ENCODE measurements around the gene METTL24. TPM values are rescaled to one million over a fixed set of nuclear protein-coding genes. Genes with fewer than 3 reads are reported as not detected.

METTL24 gene
- total and polyA plus RNA-seq, 2 of the 13 experiments (the other 11 are each of a cell fraction or from before 2014, with no cell fraction given) = not detected

GRCh38 chr6:110378552-110378951, 20.4 kb upstream of the METTL24 start (continued):
- no peak for TF ChIP-seq ZBTB40 (IDR thresholded peaks at IDR 0.05)
- TF ChIP-seq ZBTB40 (CRISPR knock-in tag; IDR thresholded peaks at IDR 0.05) = peak; percentile 30; the same call in 1 of the 2 replicates
- TF ChIP-seq, protein P1, sequence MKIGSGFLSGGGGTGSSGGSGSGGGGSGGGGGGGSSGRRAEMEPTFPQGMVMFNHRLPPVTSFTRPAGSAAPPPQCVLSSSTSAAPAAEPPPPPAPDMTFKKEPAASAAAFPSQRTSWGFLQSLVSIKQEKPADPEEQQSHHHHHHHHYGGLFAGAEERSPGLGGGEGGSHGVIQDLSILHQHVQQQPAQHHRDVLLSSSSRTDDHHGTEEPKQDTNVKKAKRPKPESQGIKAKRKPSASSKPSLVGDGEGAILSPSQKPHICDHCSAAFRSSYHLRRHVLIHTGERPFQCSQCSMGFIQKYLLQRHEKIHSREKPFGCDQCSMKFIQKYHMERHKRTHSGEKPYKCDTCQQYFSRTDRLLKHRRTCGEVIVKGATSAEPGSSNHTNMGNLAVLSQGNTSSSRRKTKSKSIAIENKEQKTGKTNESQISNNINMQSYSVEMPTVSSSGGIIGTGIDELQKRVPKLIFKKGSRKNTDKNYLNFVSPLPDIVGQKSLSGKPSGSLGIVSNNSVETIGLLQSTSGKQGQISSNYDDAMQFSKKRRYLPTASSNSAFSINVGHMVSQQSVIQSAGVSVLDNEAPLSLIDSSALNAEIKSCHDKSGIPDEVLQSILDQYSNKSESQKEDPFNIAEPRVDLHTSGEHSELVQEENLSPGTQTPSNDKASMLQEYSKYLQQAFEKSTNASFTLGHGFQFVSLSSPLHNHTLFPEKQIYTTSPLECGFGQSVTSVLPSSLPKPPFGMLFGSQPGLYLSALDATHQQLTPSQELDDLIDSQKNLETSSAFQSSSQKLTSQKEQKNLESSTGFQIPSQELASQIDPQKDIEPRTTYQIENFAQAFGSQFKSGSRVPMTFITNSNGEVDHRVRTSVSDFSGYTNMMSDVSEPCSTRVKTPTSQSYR (CRISPR knock-in tag; IDR thresholded peaks at IDR 0.05; ENCODE audit: borderline replicate concordance) = peak; percentile 44; the same call in 1 of the 2 replicates
- no peak for TF ChIP-seq ZNF280D (CRISPR knock-in tag; IDR thresholded peaks at IDR 0.05)
- no peak for TF ChIP-seq ZNF577 (CRISPR knock-in tag; IDR thresholded peaks at IDR 0.05; ENCODE audit: borderline replicate concordance, low read depth)
- peak; percentile 35; the same call in 1 of the 2 replicates for TF ChIP-seq RAD21 (CRISPR knock-in tag; IDR thresholded peaks at IDR 0.05)
- TF ChIP-seq, protein P2, sequence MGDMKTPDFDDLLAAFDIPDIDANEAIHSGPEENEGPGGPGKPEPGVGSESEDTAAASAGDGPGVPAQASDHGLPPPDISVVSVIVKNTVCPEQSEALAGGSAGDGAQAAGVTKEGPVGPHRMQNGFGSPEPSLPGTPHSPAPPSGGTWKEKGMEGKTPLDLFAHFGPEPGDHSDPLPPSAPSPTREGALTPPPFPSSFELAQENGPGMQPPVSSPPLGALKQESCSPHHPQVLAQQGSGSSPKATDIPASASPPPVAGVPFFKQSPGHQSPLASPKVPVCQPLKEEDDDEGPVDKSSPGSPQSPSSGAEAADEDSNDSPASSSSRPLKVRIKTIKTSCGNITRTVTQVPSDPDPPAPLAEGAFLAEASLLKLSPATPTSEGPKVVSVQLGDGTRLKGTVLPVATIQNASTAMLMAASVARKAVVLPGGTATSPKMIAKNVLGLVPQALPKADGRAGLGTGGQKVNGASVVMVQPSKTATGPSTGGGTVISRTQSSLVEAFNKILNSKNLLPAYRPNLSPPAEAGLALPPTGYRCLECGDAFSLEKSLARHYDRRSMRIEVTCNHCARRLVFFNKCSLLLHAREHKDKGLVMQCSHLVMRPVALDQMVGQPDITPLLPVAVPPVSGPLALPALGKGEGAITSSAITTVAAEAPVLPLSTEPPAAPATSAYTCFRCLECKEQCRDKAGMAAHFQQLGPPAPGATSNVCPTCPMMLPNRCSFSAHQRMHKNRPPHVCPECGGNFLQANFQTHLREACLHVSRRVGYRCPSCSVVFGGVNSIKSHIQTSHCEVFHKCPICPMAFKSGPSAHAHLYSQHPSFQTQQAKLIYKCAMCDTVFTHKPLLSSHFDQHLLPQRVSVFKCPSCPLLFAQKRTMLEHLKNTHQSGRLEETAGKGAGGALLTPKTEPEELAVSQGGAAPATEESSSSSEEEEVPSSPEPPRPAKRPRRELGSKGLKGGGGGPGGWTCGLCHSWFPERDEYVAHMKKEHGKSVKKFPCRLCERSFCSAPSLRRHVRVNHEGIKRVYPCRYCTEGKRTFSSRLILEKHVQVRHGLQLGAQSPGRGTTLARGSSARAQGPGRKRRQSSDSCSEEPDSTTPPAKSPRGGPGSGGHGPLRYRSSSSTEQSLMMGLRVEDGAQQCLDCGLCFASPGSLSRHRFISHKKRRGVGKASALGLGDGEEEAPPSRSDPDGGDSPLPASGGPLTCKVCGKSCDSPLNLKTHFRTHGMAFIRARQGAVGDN (CRISPR knock-in tag; IDR thresholded peaks at IDR 0.05) = peak; percentile 49
- TF ChIP-seq HNF4A (CRISPR knock-in tag; IDR thresholded peaks at IDR 0.05) = peak; percentile 56
- 0 out of 2 replicates have a peak, but pooled peaks have one; percentile 32 for TF ChIP-seq FOXC1 (CRISPR knock-in tag; IDR thresholded peaks at IDR 0.05; ENCODE audit: borderline replicate concordance)

All from HepG2 (cell line).